Endothelial cell (in vitro differentiated cells): ENCODE measurements around the gene ZXDB. TPM values are rescaled to one million over a fixed set of nuclear protein-coding genes. Genes with fewer than 3 reads are reported as not detected.
"Not testable (repeated sequence)": the region's sequence is repeated elsewhere in the genome, so short reads cannot be mapped to it uniquely, and the experiment has no call there.

Experiments used
- DNase-seq: peaks from one replicate; pipeline ENCODE4 v3.0.0; 2021; ENCODE audit warnings: low spot score
- H3K27ac Mint-ChIP-seq: one replicate; pipeline ENCODE4 v1.8.0; 2021; ENCODE audit warnings: mixed read lengths, inconsistent platforms; ENCODE audit not compliant: unreplicated experiment
- H3K27me3 Mint-ChIP-seq: one replicate; pipeline ENCODE4 v1.8.0; 2021; ENCODE audit warnings: mild to moderate bottlenecking, moderate library complexity, mixed read lengths, inconsistent platforms; ENCODE audit not compliant: unreplicated experiment
- H3K36me3 Mint-ChIP-seq: one replicate; pipeline ENCODE4 v1.8.0; 2021; ENCODE audit warnings: mild to moderate bottlenecking, low read depth, mixed read lengths, inconsistent platforms; ENCODE audit not compliant: unreplicated experiment
- H3K4me1 Mint-ChIP-seq: one replicate; pipeline ENCODE4 v1.8.0; 2021; ENCODE audit warnings: mild to moderate bottlenecking, mixed read lengths, inconsistent platforms; ENCODE audit not compliant: unreplicated experiment
- H3K4me3 Mint-ChIP-seq: one replicate; pipeline ENCODE4 v1.8.0; 2021; ENCODE audit warnings: mild to moderate bottlenecking, mixed read lengths, inconsistent platforms; ENCODE audit not compliant: unreplicated experiment
- H3K9me3 Mint-ChIP-seq: one replicate; pipeline ENCODE4 v1.8.0; 2021; ENCODE audit warnings: mixed read lengths, inconsistent platforms; ENCODE audit not compliant: unreplicated experiment
- total RNA-seq: library from RNA; stranded (reverse); fragmentation: NEBNext Ultra II Directional; extraction: Animal tissue kit (Norgen Biotek cat#: 25700); gene quantifications from one replicate; pipeline ENCODE4 v1.2.1, GENCODE V29; 2021; ENCODE audit not compliant: unreplicated experiment
- TF ChIP-seq, protein P1 (sequence below): fragments of 200-600 bp; sonication (generic); IDR thresholded peaks from one replicate; pipeline ENCODE4 v1.5.0; 2021; ENCODE audit warnings: antibody characterized with exemption; ENCODE audit not compliant: unreplicated experiment

ZXDB gene
- total RNA-seq, 1 donor from 2014 or later = 7.5 TPM

DNA sequence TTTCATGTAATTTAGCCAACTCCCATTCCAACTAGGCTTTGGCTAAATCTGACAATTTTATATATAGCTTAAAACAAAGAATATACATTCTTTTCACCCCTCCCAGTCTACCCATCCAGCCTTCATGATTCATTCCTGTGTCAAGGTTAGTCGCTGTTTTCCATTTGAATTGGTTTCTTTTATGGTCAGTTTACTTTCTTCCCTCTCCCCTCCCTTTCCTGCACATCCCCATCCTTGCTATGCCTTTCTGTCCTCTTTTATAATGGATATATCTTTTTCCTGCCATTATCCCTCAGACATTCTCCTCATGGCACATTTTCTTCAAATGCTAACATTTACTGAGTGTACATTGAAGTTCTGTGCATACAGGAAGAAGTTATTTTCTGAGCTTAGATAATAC lies 4.7 kb downstream of the ZXDB start:
- H3K27me3 Mint-ChIP-seq = no peaks in the 10 kb centered on the region
- H3K27ac Mint-ChIP-seq = no peak overlapping the region
- H3K9me3 Mint-ChIP-seq = no peaks in the 10 kb centered on the region
- H3K4me3 Mint-ChIP-seq = peak overlapping the region; percentile 67
- no peaks in the 10 kb centered on the region for H3K36me3 Mint-ChIP-seq
- peaks cover 18% of the 10 kb centered on the region for H3K4me1 Mint-ChIP-seq
- TF ChIP-seq, protein P1, sequence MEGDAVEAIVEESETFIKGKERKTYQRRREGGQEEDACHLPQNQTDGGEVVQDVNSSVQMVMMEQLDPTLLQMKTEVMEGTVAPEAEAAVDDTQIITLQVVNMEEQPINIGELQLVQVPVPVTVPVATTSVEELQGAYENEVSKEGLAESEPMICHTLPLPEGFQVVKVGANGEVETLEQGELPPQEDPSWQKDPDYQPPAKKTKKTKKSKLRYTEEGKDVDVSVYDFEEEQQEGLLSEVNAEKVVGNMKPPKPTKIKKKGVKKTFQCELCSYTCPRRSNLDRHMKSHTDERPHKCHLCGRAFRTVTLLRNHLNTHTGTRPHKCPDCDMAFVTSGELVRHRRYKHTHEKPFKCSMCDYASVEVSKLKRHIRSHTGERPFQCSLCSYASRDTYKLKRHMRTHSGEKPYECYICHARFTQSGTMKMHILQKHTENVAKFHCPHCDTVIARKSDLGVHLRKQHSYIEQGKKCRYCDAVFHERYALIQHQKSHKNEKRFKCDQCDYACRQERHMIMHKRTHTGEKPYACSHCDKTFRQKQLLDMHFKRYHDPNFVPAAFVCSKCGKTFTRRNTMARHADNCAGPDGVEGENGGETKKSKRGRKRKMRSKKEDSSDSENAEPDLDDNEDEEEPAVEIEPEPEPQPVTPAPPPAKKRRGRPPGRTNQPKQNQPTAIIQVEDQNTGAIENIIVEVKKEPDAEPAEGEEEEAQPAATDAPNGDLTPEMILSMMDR = no peak
- DNase-seq = no peak

DNA sequence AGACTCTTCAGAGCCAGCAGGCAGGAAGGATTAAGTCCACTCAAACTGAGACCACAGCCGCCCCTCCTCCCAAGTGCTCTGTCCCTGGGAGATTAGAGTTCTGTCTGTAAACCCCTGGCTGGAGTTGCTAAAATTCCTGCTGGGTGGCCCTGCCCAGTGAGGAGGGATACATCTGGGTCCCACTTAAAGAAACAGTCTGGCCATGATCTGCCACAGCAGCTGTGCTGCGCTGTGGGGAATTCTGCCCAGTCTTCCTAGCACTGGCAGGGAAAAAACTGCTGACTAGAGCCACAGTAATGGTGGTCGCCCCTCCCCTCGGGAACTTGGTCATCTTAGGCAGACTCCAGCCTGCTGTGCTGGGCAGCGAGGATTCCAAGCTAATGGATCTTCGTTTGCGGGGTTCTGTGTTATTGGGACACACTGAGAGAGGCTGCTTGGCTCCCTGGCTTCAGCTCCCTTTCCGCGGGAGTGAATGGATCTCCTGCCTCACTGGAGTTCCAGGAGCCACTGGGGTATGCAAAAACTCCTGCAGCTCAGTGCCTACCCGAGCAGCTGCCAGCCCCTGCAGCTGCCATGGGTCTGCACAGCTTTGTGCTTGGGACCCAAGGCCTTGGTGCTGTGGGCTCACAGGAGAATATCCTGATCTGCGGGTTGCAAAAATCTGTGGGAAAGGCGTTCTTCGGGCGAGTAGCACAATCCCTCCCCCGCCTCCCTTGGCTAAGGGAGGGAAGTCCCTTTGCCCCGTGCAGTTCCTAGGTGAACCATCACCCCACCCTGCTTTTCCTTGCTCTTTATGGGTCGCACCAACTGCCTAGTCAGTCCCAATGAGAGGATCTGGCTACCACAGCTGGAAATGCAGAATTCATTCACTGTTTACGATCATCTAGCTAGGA lies 15.7 kb downstream of the ZXDB start:
- TF ChIP-seq, protein P1 = no peak
- Mint-ChIP-seq H3K4me1 (no peaks in the 10 kb centered on the region), H3K27me3 (no peaks in the 10 kb centered on the region), H3K27ac (no peak overlapping the region), H3K36me3 (no peaks in the 10 kb centered on the region), H3K4me3 (no peak overlapping the region), H3K9me3 (no peaks in the 10 kb centered on the region)
- no peak for DNase-seq

DNA sequence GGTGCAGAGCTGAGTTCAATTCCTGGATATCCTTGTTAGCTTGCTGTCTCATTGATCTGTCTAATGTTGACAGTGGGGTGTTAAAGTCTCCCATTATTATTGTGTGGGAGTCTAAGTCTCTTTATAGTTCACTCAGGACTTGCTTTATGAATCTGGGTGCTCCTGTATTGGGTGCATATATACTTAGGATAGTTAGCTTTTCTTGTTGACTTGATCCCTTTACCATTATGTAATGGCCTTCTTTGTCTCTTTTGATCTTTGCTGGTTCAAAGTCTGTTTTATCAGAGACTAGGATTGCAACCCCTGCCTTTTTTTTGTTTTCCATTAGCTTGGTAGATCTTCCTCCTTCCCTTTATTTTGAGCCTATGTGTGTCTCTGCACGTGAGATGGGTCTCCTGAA lies 21.5 kb downstream of the ZXDB start:
- H3K4me3 Mint-ChIP-seq, H3K4me1 Mint-ChIP-seq, H3K27ac Mint-ChIP-seq, DNase-seq, H3K27me3 Mint-ChIP-seq, H3K9me3 Mint-ChIP-seq, H3K36me3 Mint-ChIP-seq: not testable (repeated sequence)

DNA sequence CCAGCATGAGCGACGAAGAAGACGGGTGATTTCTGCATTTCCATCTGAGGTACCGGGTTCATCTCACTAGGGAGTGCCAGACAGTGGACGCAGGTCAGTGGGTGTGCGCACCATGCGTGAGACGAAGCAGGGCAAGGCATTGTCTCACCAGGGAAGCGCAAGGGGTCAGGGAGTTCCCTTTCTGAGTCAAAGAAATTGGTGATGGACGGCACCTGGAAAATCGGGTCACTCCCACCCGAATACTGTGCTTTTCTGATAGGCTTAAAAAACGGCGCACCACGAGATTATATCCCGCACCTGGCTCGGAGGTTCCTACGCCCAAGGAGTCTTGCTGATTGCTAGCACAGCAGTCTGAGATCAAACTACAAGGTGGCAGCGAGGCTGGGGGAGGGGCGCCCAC lies 37.6 kb downstream of the ZXDB start:
- DNase-seq, H3K4me1 Mint-ChIP-seq, H3K36me3 Mint-ChIP-seq, H3K4me3 Mint-ChIP-seq, H3K9me3 Mint-ChIP-seq, H3K27ac Mint-ChIP-seq, H3K27me3 Mint-ChIP-seq: not testable (repeated sequence)

DNA sequence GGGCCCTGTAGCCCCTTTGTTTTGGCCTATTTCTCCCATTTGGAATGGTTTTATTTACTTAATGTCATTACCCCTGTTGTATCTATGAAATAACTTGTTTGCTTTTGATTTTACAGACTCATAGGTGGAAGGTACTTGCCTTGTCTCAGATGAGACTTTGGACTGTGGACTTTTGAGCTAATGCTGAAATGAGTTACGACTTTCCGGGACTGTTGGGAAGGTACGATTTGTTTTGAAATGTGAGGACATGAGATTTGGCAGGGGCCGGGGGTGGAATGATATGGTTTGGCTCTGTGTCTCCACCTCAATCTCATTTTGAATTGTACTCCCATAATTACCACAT lies 48.8 kb downstream of the ZXDB start:
- Mint-ChIP-seq H3K4me1 (no peaks in the 10 kb centered on the region), H3K9me3 (no peaks in the 10 kb centered on the region), H3K36me3 (no peaks in the 10 kb centered on the region), H3K27ac (no peak overlapping the region), H3K27me3 (peaks cover 1% of the 10 kb centered on the region), H3K4me3 (no peak overlapping the region)
- TF ChIP-seq, protein P1 = no peak
- no peak for DNase-seq

DNA sequence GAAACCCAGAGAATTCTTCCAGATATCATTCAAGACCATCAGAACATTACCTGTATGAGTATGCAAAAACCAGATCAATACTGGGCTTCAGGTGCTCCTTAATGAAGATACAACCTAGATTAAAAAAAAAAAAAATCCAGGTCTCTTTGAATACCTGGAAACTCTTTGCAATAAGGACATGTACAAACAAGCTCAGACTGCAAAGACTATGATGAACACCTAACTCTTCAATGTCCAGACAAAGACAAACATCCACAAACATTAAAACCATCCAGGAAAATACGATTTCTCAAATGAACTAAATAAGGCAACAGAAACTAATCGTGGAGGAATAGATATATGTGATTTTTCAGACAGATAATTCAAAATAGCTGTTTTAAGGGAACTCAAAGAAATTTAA lies 49.5 kb downstream of the ZXDB start:
- no peak overlapping the region for H3K27ac Mint-ChIP-seq
- DNase-seq = no peak
- no peaks in the 10 kb centered on the region for H3K4me1 Mint-ChIP-seq
- H3K4me3 Mint-ChIP-seq = no peak overlapping the region
- no peaks in the 10 kb centered on the region for H3K36me3 Mint-ChIP-seq
- H3K27me3 Mint-ChIP-seq = peaks cover 1% of the 10 kb centered on the region
- TF ChIP-seq, protein P1 = no peak
- H3K9me3 Mint-ChIP-seq = no peaks in the 10 kb centered on the region
